ENCODE measurements around the gene OXGR1.

OXGR1 gene

DNA sequence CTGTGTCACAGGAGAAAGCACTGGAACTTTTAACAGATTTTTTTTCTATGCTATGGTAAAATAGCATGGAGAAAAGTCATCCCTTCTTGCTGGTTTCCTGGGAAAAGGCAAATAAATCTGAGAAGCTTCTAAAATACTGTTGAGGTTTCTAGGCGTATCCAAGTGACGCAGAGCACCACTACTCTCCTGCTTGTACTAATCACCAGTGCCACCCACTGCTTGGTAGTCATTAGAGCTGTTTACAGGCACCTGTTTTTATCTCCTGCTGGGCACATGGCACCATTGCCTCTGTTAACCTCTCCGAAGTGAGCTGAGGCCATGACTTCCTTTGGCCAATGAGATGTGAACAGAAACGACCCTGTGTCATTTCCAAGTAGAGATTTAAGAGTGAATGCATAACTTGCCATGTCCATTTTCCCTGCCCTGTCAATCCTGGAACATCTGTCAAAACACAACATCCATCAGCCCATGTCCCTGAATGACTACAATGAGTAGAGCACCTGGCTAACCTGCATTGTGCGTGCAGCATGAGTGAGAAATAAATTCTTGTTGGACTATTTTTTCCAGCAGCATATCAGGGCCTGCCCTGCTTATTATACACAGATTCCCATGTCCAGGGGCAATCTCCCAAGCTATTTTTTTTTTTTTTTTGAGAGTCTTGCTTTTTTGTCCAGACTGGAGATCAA, 17.3 kb upstream of the OXGR1 start:
- Histone ChIP-seq H3K4me1 (ENCODE audit: control insufficient read depth in 1 of 2, insufficient read depth in 1 of 2, low read depth in 1 of 2, low read length in 1 of 2) (no peaks in the 10 kb centered on the region), H3K4me3 (ENCODE audit: low read depth in 1 of 2, low read length in 1 of 2) (no peak overlapping the region), H3K36me3 (no peaks in the 10 kb centered on the region), H3K27me3 (peaks cover 10% of the 10 kb centered on the region), H3K9me3 (no peaks in the 10 kb centered on the region), H3K27ac (no peak overlapping the region)
- TF ChIP-seq CTCF (IDR thresholded peaks at IDR 0.05) = no peak

DNA sequence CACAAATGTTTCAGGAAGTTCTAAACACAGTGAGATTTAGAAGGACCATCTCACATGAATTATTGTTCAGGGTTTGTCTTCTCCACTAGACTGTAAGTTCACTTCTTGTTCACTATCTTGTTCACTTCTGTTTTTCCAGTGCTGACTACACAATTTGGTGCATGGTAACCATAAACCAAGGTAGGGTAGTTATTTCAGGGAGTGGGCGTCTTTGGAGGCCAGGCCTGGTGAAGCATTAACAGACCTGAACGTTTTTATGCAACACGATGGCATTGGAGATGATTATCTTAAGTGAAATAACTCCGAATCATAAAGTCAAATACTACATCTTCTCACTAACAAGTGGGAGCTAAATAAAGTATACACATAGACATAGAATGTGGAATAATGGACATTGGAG, 14.4 kb upstream of the OXGR1 start:
- no peak for TF ChIP-seq CTCF (IDR thresholded peaks at IDR 0.05)
- H3K4me1 ChIP-seq (ENCODE audit: control insufficient read depth in 1 of 2, insufficient read depth in 1 of 2, low read depth in 1 of 2, low read length in 1 of 2) = no peaks in the 10 kb centered on the region
- H3K36me3 ChIP-seq = no peaks in the 10 kb centered on the region
- H3K27ac ChIP-seq = no peak overlapping the region
- H3K4me3 ChIP-seq (ENCODE audit: low read depth in 1 of 2, low read length in 1 of 2) = no peak overlapping the region
- no peaks in the 10 kb centered on the region for H3K27me3 ChIP-seq
- H3K9me3 ChIP-seq = no peaks in the 10 kb centered on the region

DNA sequence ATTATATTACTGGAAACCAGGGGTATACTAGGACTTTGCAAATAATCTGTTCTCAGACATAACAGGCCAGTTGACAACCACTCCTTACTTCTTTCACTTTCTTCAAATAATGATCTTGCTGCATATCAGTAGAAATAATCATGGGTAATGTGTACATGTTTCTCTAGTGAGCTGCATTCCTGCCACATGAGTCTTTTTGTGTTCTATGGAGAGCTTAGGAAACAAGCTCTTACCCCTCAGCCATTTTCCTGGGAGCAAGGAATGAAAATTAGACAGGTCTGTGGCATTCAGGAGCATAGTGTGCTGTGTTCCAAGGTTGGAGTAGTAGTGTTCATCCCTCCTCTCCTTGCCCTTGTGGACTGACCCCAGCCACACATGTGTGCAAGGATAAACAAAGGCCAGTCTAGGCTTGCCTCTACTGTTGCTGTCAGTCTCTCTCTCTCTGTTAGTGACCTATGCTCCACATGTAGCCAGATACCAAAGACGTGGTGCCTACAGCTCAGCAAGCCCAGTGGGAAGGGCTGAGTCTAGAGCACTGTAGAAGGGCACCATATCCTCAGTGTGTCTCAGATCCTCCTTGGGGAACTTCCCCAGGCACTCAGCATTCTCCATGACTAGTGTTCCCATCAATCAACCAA, 11.5 kb upstream of the OXGR1 start:
- Histone ChIP-seq H3K36me3 (no peaks in the 10 kb centered on the region), H3K27me3 (no peaks in the 10 kb centered on the region), H3K4me3 (ENCODE audit: low read depth in 1 of 2, low read length in 1 of 2) (no peak overlapping the region), H3K4me1 (ENCODE audit: control insufficient read depth in 1 of 2, insufficient read depth in 1 of 2, low read depth in 1 of 2, low read length in 1 of 2) (no peaks in the 10 kb centered on the region), H3K9me3 (no peaks in the 10 kb centered on the region), H3K27ac (no peak overlapping the region)
- no peak for TF ChIP-seq CTCF (IDR thresholded peaks at IDR 0.05)

DNA sequence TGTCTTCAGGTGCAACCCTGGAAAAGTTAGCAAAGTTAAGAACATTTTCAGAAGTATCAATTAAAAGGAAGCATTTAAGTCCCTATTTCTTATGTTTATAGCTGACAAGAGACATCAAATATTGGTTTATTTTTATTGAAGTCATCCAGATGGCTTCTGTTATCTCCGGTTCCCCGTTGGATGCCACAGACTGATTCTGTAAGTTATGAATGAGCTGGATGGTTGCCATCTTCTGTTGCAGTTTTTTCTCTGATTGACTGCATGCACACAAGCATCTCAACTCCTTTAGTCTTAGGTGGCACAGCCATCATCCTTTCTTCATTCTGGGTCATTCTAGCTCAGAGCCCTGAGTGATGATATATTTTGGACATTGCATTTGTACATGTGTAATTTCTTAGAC, 10.6 kb upstream of the OXGR1 start:
- Histone ChIP-seq H3K27me3 (no peaks in the 10 kb centered on the region), H3K9me3 (no peaks in the 10 kb centered on the region), H3K4me3 (ENCODE audit: low read depth in 1 of 2, low read length in 1 of 2) (no peak overlapping the region), H3K4me1 (ENCODE audit: control insufficient read depth in 1 of 2, insufficient read depth in 1 of 2, low read depth in 1 of 2, low read length in 1 of 2) (no peaks in the 10 kb centered on the region), H3K36me3 (no peaks in the 10 kb centered on the region), H3K27ac (no peak overlapping the region)
- TF ChIP-seq CTCF (IDR thresholded peaks at IDR 0.05) = no peak

DNA sequence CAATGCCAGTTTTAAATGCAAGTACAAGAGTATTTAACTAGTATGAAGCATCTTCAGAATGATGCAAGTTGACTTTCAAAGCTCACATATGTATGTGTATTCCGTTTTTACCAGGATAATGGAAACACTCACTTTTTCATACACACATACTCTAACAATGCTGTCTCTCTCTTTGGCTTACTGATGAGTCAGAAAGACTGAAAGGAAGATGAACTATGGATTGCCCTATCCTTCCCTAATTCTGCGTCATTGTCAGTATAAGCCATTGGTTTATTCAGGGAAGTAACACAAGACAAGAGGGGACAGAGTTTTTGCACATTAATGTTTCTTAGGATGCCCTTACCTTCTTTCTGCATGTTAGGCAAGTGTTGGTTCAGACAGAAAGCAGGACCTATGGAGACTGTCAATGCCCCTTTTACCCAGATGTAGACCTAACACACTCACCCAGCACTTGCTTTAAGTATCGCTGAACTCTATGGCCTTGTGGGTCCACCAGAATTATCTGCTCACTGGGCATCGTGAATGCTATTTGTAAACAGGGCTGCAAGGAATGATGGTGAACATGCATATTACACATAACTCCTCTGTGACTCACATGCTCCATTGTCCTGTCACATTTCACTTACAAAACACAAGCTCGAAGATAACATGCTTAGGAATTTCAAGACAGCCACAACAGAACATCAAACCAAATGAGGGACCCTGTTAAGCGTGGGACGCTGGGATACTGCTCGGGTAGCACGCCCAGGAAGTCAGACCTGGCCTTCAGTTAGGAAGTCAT, 10.0 kb upstream of the OXGR1 start:
- Histone ChIP-seq H3K27ac (no peak overlapping the region), H3K36me3 (no peaks in the 10 kb centered on the region), H3K4me3 (ENCODE audit: low read depth in 1 of 2, low read length in 1 of 2) (no peak overlapping the region), H3K4me1 (ENCODE audit: control insufficient read depth in 1 of 2, insufficient read depth in 1 of 2, low read depth in 1 of 2, low read length in 1 of 2) (no peaks in the 10 kb centered on the region), H3K9me3 (no peaks in the 10 kb centered on the region), H3K27me3 (no peaks in the 10 kb centered on the region)
- TF ChIP-seq CTCF (IDR thresholded peaks at IDR 0.05) = no peak

Measured in neutrophil (primary cell).